NCI-H2227 (cell line): ENCODE measurements around the gene ADAM15.

Experiments used
- DNase-seq: peaks from one replicate; lab custom pipeline; 2025; ENCODE audit not compliant: unreplicated experiment; lab: John Stamatoyannopoulos, UW

Gene ADAM15

DNA sequence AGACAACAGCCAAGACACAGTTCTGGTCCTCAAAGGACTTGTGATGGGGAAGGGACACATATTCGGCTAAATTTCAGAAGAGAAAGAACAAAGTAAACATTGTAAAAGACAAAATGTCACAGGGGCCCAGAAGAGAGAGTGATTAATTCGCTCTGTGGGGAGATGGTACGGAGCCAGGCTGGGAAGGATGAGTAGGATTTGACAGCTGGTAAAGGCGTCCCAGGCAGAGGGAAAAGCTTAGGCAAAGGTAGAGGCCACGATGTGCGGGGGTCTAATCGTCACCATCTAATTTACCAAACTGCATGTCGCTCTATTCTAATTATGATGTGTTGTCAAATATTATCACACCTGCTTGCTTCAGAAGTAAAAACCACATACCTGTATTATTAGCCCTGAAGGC, 59.3 kb downstream of the ADAM15 start:
- DNase-seq: no peak

DNA sequence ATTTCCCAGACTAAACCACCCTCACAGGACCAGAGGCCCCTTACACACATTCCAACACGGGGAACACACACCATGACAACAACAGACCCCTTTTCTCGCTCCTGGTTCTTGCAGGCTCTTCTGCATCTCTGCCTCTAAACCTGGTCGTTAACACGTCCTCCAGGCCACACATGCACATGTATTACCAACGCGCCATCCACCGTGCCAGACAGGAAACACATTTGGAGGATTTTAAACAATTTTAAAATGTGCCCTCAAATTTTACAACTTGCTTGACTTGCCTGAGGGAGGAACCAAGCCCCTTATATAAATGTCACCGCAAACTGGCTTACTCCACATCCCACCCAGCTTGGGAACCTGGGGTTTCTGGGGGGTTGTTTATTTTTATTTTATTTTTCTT, 59.7 kb downstream of the ADAM15 start:
- DNase-seq: no peak
